IMR-90 (cell line): ENCODE results near the gene ARHGAP45.

Experiments used
- BHLHE40 ChIP-seq: fragments of 150-350 bp; IDR thresholded peaks from 2 replicates; pipeline ENCODE4 v1.6.1; 2016; ENCODE audit warnings: mild to moderate bottlenecking, low read depth, low read length
- CTCF ChIP-seq: conservative IDR thresholded peaks from 2 replicates; pipeline ENCODE4 v1.5.1; 2012; ENCODE audit warnings: mild to moderate bottlenecking, low read depth, low read length, improper control_type of control experiment
- MAFK ChIP-seq: IDR thresholded peaks from 2 replicates; pipeline ENCODE4 v1.6.1; 2012; ENCODE audit warnings: low read depth, low read length, improper control_type of control experiment
- POLR2A ChIP-seq: IDR thresholded peaks from 2 replicates; pipeline ENCODE4 v1.6.1; 2012; ENCODE audit warnings: mild to moderate bottlenecking, low read depth, low read length
- RCOR1 ChIP-seq: IDR thresholded peaks from 2 replicates; pipeline ENCODE4 v1.6.1; 2012; ENCODE audit warnings: mild to moderate bottlenecking, low read length, improper control_type of control experiment; ENCODE audit not compliant: insufficient replicate concordance
- RFX5 ChIP-seq: IDR thresholded peaks from 2 replicates; pipeline ENCODE4 v1.8.0; 2012; ENCODE audit warnings: low read depth, mild to moderate bottlenecking, low read length, moderate library complexity
- SMC3 ChIP-seq: fragments of 150-350 bp; IDR thresholded peaks from 2 replicates; pipeline ENCODE4 v1.6.1; 2016; ENCODE audit warnings: low read depth, mild to moderate bottlenecking, antibody characterized with exemption, low read length, moderate library complexity
- USF2 ChIP-seq: fragments of 150-350 bp; IDR thresholded peaks from 2 replicates; pipeline ENCODE4 v1.6.1; 2017; ENCODE audit warnings: mild to moderate bottlenecking, antibody characterized with exemption, low read length, low read depth

GRCh38 chr19:1019980-1020867, 46.7 kb upstream of the ARHGAP45 start:
- TF ChIP-seq CTCF (no peak), MAFK (no peak), BHLHE40 (no peak), POLR2A (no peak), USF2 (no peak), SMC3 (no peak), RCOR1 (no peak), RFX5 (no peak)
